Cardiac fibroblast (primary cell): ENCODE results near the gene SOCS3.

Experiments used
- DNase-seq, 2 donors: peaks; one replicate each; pipeline versions ENCODE4 v3.0.0 to v3.0.0-alpha.2; 2010; ENCODE audit warnings: low read depth in 2 of 2
- H3K4me3 ChIP-seq, 2 donors: replicated peaks in 1 of 2; 1 replicate in 1 of 2; 2 replicates in 1 of 2; pipeline ENCODE4 v1.5.1; 2011; ENCODE audit warnings: low read depth in 2 of 2, low read length in 2 of 2, mild to moderate bottlenecking in 2 of 2, moderate library complexity in 1 of 2
- TF ChIP-seq, protein P1 (sequence below): IDR thresholded peaks from one replicate; pipeline ENCODE4 v1.5.1; 2011; ENCODE audit warnings: low read depth, mild to moderate bottlenecking, low read length, inconsistent platforms

Gene SOCS3

GRCh38 chr17:78392295-78392694 lies 32.4 kb upstream of the SOCS3 start:
- H3K4me3 ChIP-seq: no peak overlapping the region
- DNase-seq: no peak
- TF ChIP-seq, protein P1, sequence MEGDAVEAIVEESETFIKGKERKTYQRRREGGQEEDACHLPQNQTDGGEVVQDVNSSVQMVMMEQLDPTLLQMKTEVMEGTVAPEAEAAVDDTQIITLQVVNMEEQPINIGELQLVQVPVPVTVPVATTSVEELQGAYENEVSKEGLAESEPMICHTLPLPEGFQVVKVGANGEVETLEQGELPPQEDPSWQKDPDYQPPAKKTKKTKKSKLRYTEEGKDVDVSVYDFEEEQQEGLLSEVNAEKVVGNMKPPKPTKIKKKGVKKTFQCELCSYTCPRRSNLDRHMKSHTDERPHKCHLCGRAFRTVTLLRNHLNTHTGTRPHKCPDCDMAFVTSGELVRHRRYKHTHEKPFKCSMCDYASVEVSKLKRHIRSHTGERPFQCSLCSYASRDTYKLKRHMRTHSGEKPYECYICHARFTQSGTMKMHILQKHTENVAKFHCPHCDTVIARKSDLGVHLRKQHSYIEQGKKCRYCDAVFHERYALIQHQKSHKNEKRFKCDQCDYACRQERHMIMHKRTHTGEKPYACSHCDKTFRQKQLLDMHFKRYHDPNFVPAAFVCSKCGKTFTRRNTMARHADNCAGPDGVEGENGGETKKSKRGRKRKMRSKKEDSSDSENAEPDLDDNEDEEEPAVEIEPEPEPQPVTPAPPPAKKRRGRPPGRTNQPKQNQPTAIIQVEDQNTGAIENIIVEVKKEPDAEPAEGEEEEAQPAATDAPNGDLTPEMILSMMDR: no peak

DNA sequence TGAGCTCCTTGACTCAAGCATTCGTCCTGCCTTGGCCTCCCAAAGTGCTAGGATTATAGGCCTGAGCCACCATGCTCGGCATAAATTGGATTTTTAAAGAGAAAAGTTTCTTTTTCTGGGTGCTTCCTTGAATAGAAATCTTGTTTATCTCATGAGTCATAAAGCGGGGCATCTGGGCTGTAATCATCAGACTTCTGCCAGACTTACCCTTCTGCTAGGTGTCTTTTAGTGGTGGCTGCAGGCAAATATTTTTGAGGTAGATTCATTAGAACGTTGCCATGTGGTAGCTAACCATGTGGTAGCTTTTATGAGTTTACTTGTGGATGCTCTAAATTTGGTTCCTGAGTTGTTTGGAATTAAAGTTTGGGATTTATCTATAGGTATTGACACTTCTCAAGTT lies 32.0 kb upstream of the SOCS3 start:
- TF ChIP-seq, protein P1: no peak
- peak; percentile 19 to 59 for DNase-seq
- H3K4me3 ChIP-seq: no peak overlapping the region

DNA sequence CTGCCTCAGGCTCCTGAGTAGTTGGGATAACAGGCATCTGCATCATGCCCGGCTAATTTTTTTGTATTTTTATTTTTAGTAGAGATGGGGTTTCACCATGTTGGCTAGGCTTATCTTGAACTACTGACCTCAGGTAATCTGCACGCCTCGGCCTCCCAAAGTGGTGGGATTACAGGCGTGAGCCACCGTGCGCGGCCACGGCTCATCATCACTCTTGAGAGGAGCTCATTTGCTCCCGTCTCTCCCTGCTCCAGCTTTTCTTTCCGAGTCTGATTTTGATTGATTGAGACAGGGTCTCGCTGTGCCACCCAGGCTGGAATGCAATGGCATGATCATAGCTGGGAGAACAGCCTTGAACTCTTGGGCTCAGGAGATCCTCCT lies 31.2 kb upstream of the SOCS3 start:
- DNase-seq: no peak
- TF ChIP-seq, protein P1: no peak
- no peak overlapping the region for H3K4me3 ChIP-seq

GRCh38 chr17:78390241-78391050 lies 30.6 kb upstream of the SOCS3 start:
- no peak overlapping the region for H3K4me3 ChIP-seq
- peak; percentile 87 to 98 for DNase-seq
- TF ChIP-seq, protein P1: peak; percentile 20

- TF ChIP-seq, protein P1: no peak
- DNase-seq: peak in 1 of 2 donors; percentile 77
- H3K4me3 ChIP-seq: no peak overlapping the region
Measured at GRCh38 chr17:78387977-78388941, 28.4 kb upstream of the SOCS3 start.

GRCh38 chr17:78384479-78385175 lies 24.8 kb upstream of the SOCS3 start:
- DNase-seq: no peak
- TF ChIP-seq, protein P1: no peak
- no peak overlapping the region for H3K4me3 ChIP-seq
